ENCODE data around the gene ABCB11.

The ABCB11 gene

DNA sequence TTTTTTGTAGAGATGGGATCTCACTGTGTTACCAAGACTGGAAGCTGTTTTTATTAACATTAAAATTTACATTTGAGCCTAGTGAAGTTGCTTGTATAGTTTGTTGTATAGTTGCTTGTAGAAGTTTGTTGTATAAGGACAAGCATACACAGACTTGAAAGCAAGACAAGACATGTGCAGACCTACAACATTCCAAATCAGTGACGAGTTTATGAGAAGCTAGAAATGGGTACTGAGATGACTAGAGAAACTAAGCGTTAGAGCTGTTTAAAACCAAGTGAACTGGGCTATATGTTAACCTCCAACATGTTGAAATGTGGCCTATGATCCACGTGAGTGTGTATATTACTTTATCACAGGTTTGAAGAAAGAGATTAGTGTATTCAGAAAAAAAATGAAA is 39.1 kb downstream of the ABCB11 start:
- no peak overlapping the region for H3K4me3 ChIP-seq (ENCODE audit: low read depth, low read length)
- DNase-seq (ENCODE audit: low read depth) = no peak
- TF ChIP-seq, protein P1, sequence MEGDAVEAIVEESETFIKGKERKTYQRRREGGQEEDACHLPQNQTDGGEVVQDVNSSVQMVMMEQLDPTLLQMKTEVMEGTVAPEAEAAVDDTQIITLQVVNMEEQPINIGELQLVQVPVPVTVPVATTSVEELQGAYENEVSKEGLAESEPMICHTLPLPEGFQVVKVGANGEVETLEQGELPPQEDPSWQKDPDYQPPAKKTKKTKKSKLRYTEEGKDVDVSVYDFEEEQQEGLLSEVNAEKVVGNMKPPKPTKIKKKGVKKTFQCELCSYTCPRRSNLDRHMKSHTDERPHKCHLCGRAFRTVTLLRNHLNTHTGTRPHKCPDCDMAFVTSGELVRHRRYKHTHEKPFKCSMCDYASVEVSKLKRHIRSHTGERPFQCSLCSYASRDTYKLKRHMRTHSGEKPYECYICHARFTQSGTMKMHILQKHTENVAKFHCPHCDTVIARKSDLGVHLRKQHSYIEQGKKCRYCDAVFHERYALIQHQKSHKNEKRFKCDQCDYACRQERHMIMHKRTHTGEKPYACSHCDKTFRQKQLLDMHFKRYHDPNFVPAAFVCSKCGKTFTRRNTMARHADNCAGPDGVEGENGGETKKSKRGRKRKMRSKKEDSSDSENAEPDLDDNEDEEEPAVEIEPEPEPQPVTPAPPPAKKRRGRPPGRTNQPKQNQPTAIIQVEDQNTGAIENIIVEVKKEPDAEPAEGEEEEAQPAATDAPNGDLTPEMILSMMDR (IDR thresholded peaks at IDR 0.05; ENCODE audit: low read depth, low read length, missing control alignments) = no peak

DNA sequence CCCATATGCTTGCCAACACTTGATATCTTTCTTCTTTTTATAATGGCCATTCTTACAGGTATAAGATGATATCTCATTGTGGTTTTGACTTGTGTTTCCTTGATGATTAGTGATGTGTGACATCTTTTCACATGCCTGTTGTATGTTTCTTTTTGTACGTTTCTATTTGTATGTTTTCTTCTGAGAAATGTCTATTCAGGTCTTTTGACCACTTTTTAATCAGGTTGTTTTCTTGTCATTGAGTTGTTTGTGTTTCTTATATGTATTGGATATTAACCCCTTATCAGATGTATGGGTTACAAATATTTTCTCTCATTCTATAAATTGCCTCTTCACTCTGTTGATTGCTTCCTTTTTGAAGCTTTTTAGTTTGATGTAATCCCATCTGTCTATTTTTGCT is 42.4 kb downstream of the ABCB11 start:
- no peak for DNase-seq (ENCODE audit: low read depth)
- TF ChIP-seq, protein P1 (IDR thresholded peaks at IDR 0.05; ENCODE audit: low read depth, low read length, missing control alignments) = no peak
- H3K4me3 ChIP-seq (ENCODE audit: low read depth, low read length) = no peak overlapping the region

DNA sequence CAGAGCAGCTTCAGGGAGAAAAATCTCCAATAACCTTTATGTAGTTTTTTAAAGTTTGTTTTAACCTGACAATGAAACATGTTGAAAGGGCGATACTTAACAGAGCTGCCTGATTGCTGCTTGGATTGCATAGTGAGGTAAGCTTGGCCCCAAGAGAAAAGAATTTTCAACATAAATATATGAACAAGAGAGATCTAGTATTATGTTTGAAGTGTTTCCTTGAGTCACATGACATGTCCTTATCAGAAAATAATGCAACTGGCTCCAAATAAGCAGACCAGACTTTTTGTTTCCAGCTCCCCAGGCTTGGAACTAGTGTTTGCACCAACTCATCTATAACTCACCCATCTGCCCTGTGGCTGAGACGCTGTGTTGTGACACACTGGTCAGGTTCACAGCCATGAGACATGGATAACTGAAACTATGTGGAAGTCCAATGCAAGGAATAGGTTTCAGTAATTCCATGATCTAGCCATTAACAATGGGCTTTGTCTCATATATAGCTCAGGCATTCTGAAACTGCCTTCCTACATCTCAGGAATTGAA is 44.7 kb downstream of the ABCB11 start:
- no peak for DNase-seq (ENCODE audit: low read depth)
- H3K4me3 ChIP-seq (ENCODE audit: low read depth, low read length) = no peak overlapping the region
- TF ChIP-seq, protein P1 (IDR thresholded peaks at IDR 0.05; ENCODE audit: low read depth, low read length, missing control alignments) = no peak

DNA sequence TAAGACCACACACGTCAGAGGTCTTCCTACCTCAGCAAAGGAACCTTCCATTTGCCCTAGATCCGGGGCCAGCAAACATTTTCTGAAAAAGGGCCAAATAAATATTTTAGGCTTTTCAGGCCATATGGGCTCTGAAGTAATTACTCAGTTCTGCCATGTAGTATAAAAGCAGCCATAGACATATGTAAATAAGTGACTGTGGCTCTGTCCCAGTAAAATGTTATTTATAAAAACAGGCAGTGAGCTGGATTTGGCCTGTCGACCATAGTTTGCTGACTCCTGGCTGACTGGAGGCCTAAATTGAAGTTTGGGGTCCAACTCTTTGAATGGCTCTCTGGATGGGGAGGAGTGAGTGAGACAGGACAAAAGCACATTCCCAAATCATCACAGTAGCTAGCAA is 49.5 kb downstream of the ABCB11 start:
- DNase-seq (ENCODE audit: low read depth) = no peak
- TF ChIP-seq, protein P1 (IDR thresholded peaks at IDR 0.05; ENCODE audit: low read depth, low read length, missing control alignments) = no peak
- H3K4me3 ChIP-seq (ENCODE audit: low read depth, low read length) = no peak overlapping the region

DNA sequence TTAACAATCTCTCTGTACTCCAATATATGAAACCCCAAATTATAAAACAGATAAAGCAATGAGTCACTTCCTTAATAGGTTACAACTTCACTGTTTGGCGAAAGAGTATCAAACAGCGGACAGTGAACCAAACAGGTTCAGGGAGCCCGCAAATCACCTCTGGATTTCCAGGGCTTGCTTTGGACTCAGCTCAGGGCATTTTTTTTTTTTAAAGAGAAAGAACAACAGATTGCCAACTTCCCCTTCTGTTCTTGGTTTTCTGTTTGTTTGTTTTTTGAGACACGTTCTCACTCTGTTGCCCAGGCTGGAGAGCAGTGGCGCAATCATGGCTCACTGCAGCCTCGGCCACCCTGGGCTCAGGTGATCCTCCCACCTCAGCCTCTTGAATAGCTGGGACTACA is 52.7 kb downstream of the ABCB11 start:
- TF ChIP-seq, protein P1 (IDR thresholded peaks at IDR 0.05; ENCODE audit: low read depth, low read length, missing control alignments) = no peak
- DNase-seq (ENCODE audit: low read depth) = no peak
- no peak overlapping the region for H3K4me3 ChIP-seq (ENCODE audit: low read depth, low read length)

DNA sequence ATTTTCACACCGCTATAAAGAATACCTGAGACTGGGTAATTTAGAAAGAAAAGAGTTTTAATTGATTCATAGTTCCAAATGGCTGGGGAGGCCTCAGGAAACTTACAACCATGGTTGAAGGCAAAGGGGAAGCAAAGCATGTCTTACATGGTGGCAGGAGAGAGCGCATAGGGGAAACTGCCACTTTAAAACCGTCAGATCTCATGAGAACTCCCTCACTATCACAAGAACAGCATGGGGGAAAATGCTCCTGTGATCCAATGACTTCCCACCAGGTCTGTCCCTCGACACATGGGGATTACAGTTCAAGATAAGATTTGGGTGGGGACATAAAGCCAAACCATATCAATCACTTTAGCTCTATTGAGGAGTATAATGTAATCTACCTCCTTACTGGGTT is 53.5 kb downstream of the ABCB11 start:
- H3K4me3 ChIP-seq (ENCODE audit: low read depth, low read length) = no peak overlapping the region
- TF ChIP-seq, protein P1 (IDR thresholded peaks at IDR 0.05; ENCODE audit: low read depth, low read length, missing control alignments) = no peak
- no peak for DNase-seq (ENCODE audit: low read depth)

DNA sequence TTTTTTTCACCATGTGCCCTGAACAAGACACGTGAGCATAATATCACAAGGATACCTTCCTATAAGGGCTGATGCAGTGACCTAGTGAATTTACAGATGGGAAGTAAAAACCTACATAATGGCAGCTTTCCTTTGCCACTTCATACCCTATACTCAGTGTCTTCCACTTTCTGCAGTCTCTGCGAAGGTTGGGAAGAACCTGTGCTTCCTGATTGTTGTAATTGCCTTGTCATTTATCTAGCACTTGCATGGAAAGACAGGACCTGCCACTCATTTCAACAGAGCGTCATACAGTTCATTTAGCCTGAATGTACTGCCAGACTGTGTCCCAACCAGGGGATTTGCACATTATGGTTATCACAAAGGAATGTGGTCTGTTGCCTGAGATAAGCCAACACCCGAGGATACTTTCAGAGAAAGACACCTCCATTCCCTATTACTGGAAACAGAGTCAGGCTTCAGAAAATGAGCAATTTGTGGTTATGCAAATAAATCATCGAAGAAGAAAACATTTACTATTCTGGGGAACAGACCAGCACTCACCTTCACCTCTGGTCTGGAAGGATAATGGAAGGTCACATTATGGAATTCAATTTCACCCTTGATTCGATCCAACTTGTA is 55.0 kb downstream of the ABCB11 start:
- no peak for DNase-seq (ENCODE audit: low read depth)
- H3K4me3 ChIP-seq (ENCODE audit: low read depth, low read length) = no peak overlapping the region
- TF ChIP-seq, protein P1 (IDR thresholded peaks at IDR 0.05; ENCODE audit: low read depth, low read length, missing control alignments) = no peak

Data from GM12864 (cell line).